Ovary (tissue), 3 donors: ENCODE results near the gene P2RY14.

Experiments
- EP300 ChIP-seq: sonication (generic); formaldehyde crosslinking; IDR thresholded peaks from one replicate; pipeline ENCODE4 v1.6.1; 2017; ENCODE audit warnings: antibody characterized with exemption
- POLR2A ChIP-seq: fragments of 450-650 bp; IDR thresholded peaks from one replicate; pipeline ENCODE4 v1.6.1; 2017; ENCODE audit warnings: antibody characterized with exemption, mild to moderate bottlenecking, moderate library complexity
- TF ChIP-seq, protein P1 (sequence below), 3 donors: fragments of 450-650 bp in 2 of 3; fragments of 200-600 bp in 1 of 3; IDR thresholded peaks; one replicate each; pipeline versions ENCODE4 v1.5.1 to v1.8.0; 2016 to 2022; ENCODE audit warnings: antibody characterized with exemption in 3 of 3, mild to moderate bottlenecking in 1 of 3
- donor health status: DM: no; HTN: no; CAD: no.

DNA sequence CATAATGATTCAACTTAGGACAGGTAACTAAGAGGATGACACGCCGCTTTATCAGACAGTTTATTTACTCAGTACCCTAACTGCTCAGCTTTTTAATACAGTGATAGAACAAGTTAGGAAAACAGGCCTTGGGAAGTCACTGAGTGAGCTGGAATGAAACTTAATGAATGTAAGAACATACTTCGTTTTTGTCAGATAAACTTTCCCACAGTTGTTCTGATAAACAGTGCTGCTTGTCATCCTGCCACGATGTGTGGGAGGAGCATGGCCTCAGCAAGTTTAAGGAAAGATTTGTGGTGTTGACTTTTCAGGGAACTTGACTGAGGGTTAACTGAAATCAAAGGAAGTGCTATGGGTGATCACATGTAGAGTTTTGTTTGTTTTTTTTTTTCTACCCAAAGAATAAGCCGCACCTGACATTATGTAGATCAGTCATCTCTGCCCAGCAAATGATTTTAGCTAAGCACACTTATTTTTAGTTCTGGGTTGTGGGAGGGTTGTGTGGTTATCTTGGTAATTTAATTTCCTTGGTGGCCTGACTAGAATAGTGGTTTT lies 5.6 kb upstream of the P2RY14 start:
- TF ChIP-seq, protein P1, sequence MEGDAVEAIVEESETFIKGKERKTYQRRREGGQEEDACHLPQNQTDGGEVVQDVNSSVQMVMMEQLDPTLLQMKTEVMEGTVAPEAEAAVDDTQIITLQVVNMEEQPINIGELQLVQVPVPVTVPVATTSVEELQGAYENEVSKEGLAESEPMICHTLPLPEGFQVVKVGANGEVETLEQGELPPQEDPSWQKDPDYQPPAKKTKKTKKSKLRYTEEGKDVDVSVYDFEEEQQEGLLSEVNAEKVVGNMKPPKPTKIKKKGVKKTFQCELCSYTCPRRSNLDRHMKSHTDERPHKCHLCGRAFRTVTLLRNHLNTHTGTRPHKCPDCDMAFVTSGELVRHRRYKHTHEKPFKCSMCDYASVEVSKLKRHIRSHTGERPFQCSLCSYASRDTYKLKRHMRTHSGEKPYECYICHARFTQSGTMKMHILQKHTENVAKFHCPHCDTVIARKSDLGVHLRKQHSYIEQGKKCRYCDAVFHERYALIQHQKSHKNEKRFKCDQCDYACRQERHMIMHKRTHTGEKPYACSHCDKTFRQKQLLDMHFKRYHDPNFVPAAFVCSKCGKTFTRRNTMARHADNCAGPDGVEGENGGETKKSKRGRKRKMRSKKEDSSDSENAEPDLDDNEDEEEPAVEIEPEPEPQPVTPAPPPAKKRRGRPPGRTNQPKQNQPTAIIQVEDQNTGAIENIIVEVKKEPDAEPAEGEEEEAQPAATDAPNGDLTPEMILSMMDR (IDR thresholded peaks at IDR 0.05): no peak
- TF ChIP-seq POLR2A (no peak), EP300 (no peak)
